GM12891 (cell line): ENCODE measurements around the gene SIRT3.

Experiments used
- POLR2A ChIP-seq: IDR thresholded peaks from 2 replicates; pipeline ENCODE4 v1.6.1; 2011; ENCODE audit warnings: low read depth, low read length, control low read depth
- TAF1 ChIP-seq: IDR thresholded peaks from 2 replicates; pipeline ENCODE4 v1.6.1; 2011; ENCODE audit warnings: low read depth, low read length, control low read depth

GRCh38 chr11:281486-282161 is 45.5 kb upstream of the SIRT3 start:
- TF ChIP-seq POLR2A (no peak), TAF1 (no peak)
